NOMO-1 treated with dmso at 0.1 percent for 144 hours (cell line): ENCODE results near the gene SUSD3.
A peak's percentile ranks its signal among the peaks of the same experiment; 100 is the strongest.

ENCODE experiments used
- DNase-seq: peaks from one replicate; lab custom pipeline; 2025; ENCODE audit not compliant: unreplicated experiment; lab: John Stamatoyannopoulos, UW

Gene SUSD3

DNA sequence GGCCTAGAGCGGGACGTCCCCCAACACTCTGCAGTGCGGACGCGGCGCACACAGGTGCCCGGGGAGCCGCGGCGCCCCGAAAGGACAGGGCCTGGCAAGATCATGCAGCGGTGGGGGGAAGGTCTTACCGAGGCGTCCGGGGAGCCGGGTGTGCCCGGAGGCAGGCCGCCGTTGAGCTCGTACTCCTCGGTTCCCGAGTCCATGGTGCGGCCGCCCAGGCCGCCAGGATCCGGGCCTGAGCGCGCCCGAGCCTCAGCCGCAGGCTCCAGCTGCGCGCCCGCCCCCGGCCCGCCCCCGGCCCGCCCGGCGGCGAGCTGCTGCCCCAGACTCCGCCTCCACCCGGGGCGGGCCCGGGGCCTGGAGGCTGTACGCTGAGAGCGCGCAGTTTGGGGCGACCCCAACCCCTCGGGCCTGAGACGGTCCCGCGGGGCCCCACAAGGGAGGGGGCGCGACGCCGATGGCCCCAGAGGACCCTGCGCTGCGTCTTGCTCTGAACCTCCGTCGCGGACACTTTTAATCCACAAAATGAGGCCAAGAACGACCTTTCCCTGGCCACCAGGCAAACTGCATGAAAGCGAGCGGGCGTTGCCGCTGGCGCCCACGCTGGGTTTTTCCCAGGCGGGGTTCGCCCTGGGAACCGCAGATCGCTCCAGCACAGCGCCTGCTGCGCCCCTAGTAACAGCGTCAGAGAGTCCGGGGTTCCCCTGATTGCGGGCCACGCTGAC lies 75.7 kb downstream of the SUSD3 start, which contains the start of gene NINJ1:
Gene NINJ1, minus strand, starts transcription at position 237 of the 725 bp plus-strand sequence. Its CDS starts 34 bp downstream, at position 203.
- DNase-seq = peak; percentile 31
